ENCODE results near the gene ABCA10.

DNA sequence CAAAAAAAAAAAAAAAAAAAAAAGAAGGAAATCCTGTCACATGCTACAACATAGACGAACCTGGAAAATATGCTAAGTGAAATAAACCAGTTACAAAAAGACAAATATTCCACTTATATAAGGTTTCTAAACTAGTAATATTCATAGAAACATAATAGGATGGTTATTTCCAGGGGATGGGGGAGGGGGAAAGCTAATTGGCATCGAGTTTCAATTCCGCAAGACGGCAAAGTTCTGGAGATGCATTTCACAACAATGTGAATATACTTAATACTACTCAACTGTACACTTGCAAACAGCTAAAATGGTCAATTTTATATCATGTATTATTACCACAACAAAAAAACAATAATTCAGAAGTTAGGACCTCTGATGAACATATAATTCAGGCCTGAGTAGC is 130.0 kb downstream of the ABCA10 start:
- TF ChIP-seq, protein P1, sequence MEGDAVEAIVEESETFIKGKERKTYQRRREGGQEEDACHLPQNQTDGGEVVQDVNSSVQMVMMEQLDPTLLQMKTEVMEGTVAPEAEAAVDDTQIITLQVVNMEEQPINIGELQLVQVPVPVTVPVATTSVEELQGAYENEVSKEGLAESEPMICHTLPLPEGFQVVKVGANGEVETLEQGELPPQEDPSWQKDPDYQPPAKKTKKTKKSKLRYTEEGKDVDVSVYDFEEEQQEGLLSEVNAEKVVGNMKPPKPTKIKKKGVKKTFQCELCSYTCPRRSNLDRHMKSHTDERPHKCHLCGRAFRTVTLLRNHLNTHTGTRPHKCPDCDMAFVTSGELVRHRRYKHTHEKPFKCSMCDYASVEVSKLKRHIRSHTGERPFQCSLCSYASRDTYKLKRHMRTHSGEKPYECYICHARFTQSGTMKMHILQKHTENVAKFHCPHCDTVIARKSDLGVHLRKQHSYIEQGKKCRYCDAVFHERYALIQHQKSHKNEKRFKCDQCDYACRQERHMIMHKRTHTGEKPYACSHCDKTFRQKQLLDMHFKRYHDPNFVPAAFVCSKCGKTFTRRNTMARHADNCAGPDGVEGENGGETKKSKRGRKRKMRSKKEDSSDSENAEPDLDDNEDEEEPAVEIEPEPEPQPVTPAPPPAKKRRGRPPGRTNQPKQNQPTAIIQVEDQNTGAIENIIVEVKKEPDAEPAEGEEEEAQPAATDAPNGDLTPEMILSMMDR (IDR thresholded peaks at IDR 0.05) = no peak
- no peak for TF ChIP-seq ZFX (IDR thresholded peaks at IDR 0.05; ENCODE audit: borderline replicate concordance)

Measured in 22Rv1 (cell line).